HG03342 (cell line): ENCODE results near the gene CAB39L.
"Not testable (repeated sequence)": the region's sequence is repeated elsewhere in the genome, so short reads cannot be mapped to it uniquely, and the experiment has no call there.

Source experiments
- ATAC-seq: cut with Tn5 transposase; IDR thresholded peaks from one replicate; pipeline ENCODE4 v1.9.1; 2021; ENCODE audit warnings: mild to moderate bottlenecking, moderate library complexity; ENCODE audit not compliant: unreplicated experiment

CAB39L gene

GRCh38 chr13:49294723-49295122 is 149.1 kb downstream of the CAB39L start:
- ATAC-seq: not testable (repeated sequence)

GRCh38 chr13:49292742-49293486 is 150.9 kb downstream of the CAB39L start:
- no peak for ATAC-seq

- ATAC-seq: no peak
These were observed 155.4 kb downstream of the CAB39L start for GRCh38 chr13:49288458-49288857.

- ATAC-seq: no peak
These were observed 155.9 kb downstream of the CAB39L start for GRCh38 chr13:49287995-49288394.

GRCh38 chr13:49279885-49280284 is 164.0 kb downstream of the CAB39L start:
- ATAC-seq: no peak

GRCh38 chr13:49279112-49279511 is 164.8 kb downstream of the CAB39L start:
- ATAC-seq: no peak

- ATAC-seq: no peak
These were observed 165.7 kb downstream of the CAB39L start for GRCh38 chr13:49278211-49278610.

GRCh38 chr13:49272296-49272695 is 171.6 kb downstream of the CAB39L start:
- no peak for ATAC-seq

- ATAC-seq: no peak
These were observed 172.6 kb downstream of the CAB39L start for GRCh38 chr13:49271264-49271663.

GRCh38 chr13:49265822-49266221 is 178.0 kb downstream of the CAB39L start:
- no peak for ATAC-seq

- ATAC-seq: no peak
These were observed 181.2 kb downstream of the CAB39L start for GRCh38 chr13:49262634-49263033.

GRCh38 chr13:49259586-49259985 is 184.3 kb downstream of the CAB39L start:
- no peak for ATAC-seq
